SK-N-SH (cell line): Measurements from ENCODE around the gene TMEM192. TPM values are rescaled to one million over a fixed set of nuclear protein-coding genes. Genes with fewer than 3 reads are reported as not detected.

Source experiments
- CTCF ChIA-PET: fragments of 300-600, 350-600 bp; formaldehyde crosslinking; extraction: SDS; loops from one replicate; lab custom pipeline; 2021; lab: Yijun Ruan, JAX
- POLR2A ChIA-PET: fragments of 350-600 bp; sonication (Branson Sonifier 250); formaldehyde crosslinking; extraction: SDS; loops from one replicate; lab custom pipeline; 2020; ENCODE audit warnings: antibody characterized with exemption, inconsistent platforms; lab: Yijun Ruan, JAX
- DNase-seq: peaks from one replicate; pipeline ENCODE4 v3.0.0; 2012
- H2AFZ ChIP-seq: fragments of 200-600 bp; sonication (generic); 2 replicates; pipeline ENCODE4 v1.8.1; 2016; ENCODE audit warnings: antibody characterized with exemption, mild to moderate bottlenecking, low read depth
- H3F3A ChIP-seq: fragments of 200-600 bp; sonication (generic); replicated peaks from 2 replicates; pipeline ENCODE3; 2016; ENCODE audit warnings: antibody characterized with exemption, mild to moderate bottlenecking; ENCODE audit not compliant: insufficient read depth
- H3K27ac ChIP-seq, 2 experiments: fragments of 200-500 bp in 1 of 2; fragments of 200-600 bp in 1 of 2; sonication (Bioruptor generic) in 1 of 2; sonication (generic), shearing (Covaris generic) in 1 of 2; 2 replicates each; pipeline versions ENCODE4 v1.5.1 to v1.6.1; 2014 to 2016; ENCODE audit warnings: low read depth in 2 of 2, inconsistent platforms in 1 of 2, low read length in 1 of 2, mild to moderate bottlenecking in 1 of 2, mixed read lengths in 1 of 2
- H3K27me3 ChIP-seq: fragments of 200-600 bp; sonication (generic), shearing (Covaris generic); 2 replicates; pipeline ENCODE4 v1.6.1; 2016; ENCODE audit warnings: mixed run types; ENCODE audit not compliant: insufficient read depth
- H3K36me3 ChIP-seq, 2 experiments: fragments of 200-500 bp in 1 of 2; fragments of 200-600 bp in 1 of 2; sonication (Bioruptor generic) in 1 of 2; sonication (generic) in 1 of 2; replicated peaks in 1 of 2; 2 replicates each; pipeline versions ENCODE3 to v1.5.1; 2014 to 2016; ENCODE audit warnings: low read length in 1 of 2, mild to moderate bottlenecking in 1 of 2; ENCODE audit not compliant: insufficient read depth in 2 of 2, control insufficient read depth in 1 of 2
- H3K4me1 ChIP-seq, 2 experiments: fragments of 200-500 bp in 1 of 2; fragments of 200-600 bp in 1 of 2; sonication (Bioruptor generic) in 1 of 2; sonication (generic), shearing (Covaris generic) in 1 of 2; 2 replicates each; pipeline versions ENCODE4 v1.5.1 to v1.6.1; 2014 to 2016; ENCODE audit warnings: low read depth in 1 of 2, low read length in 1 of 2, mixed run types in 1 of 2; ENCODE audit not compliant: insufficient read depth in 2 of 2, control insufficient read depth in 1 of 2
- H3K4me2 ChIP-seq: fragments of 200-600 bp; sonication (generic), shearing (Covaris generic); 2 replicates; pipeline ENCODE4 v1.6.1; 2017; ENCODE audit warnings: mixed run types
- H3K4me3 ChIP-seq, 2 experiments: fragments of 200-500 bp in 1 of 2; fragments of 200-600 bp in 1 of 2; sonication (Bioruptor generic) in 1 of 2; sonication (generic), shearing (Covaris generic) in 1 of 2; 2 replicates each; pipeline versions ENCODE4 v1.5.1 to v1.8.1; 2014 to 2016; ENCODE audit warnings: low read depth in 2 of 2, inconsistent platforms in 1 of 2, low read length in 1 of 2, mild to moderate bottlenecking in 1 of 2, mixed read lengths in 1 of 2, moderate library complexity in 1 of 2
- H3K79me2 ChIP-seq: fragments of 200-600 bp; sonication (generic); 2 replicates; pipeline ENCODE4 v1.8.1; 2017; ENCODE audit warnings: mild to moderate bottlenecking; ENCODE audit not compliant: insufficient read depth
- H3K9ac ChIP-seq: fragments of 200-600 bp; sonication (generic); 2 replicates; pipeline ENCODE4 v1.6.1; 2017; ENCODE audit warnings: mixed run types
- H3K9me2 ChIP-seq: fragments of 200-600 bp; sonication (generic); 2 replicates; pipeline ENCODE4 v1.6.1; 2017; ENCODE audit warnings: mixed run types
- H3K9me3 ChIP-seq: fragments of 200-600 bp; sonication (generic); 2 replicates; pipeline ENCODE4 v1.6.1; 2017; ENCODE audit warnings: mixed run types, mild to moderate bottlenecking, moderate library complexity
- H4K20me1 ChIP-seq: fragments of 200-600 bp; sonication (generic); 2 replicates; pipeline ENCODE4 v1.6.1; 2017; ENCODE audit warnings: mild to moderate bottlenecking, mixed run types; ENCODE audit not compliant: insufficient read depth
- CHD2 ChIP-seq: fragments of 150-350 bp; IDR thresholded peaks from 2 replicates; pipeline ENCODE4 v1.6.1; 2018; ENCODE audit warnings: low read length; ENCODE audit not compliant: partially characterized antibody
- EZH2phosphoT487 ChIP-seq: fragments of 200-600 bp; sonication (generic); IDR thresholded peaks from 2 replicates; pipeline ENCODE4 v1.6.1; 2017; ENCODE audit warnings: low read depth, mixed run types, mild to moderate bottlenecking, antibody characterized with exemption, moderate library complexity, borderline replicate concordance
- FOSL2 ChIP-seq: IDR thresholded peaks from 2 replicates; pipeline ENCODE4 v1.4.0; 2012; ENCODE audit warnings: low read depth, mild to moderate bottlenecking, moderate library complexity, borderline replicate concordance
- FOXM1 ChIP-seq: IDR thresholded peaks from 2 replicates; pipeline ENCODE4 v1.4.0; 2012; ENCODE audit warnings: low read depth, mild to moderate bottlenecking
- GABPA ChIP-seq: IDR thresholded peaks from 2 replicates; pipeline ENCODE4 v1.4.0; 2012; ENCODE audit warnings: low read depth, mild to moderate bottlenecking
- IRF3 ChIP-seq: fragments of 150-350 bp; IDR thresholded peaks from 2 replicates; pipeline ENCODE4 v1.6.1; 2016; ENCODE audit warnings: mild to moderate bottlenecking, low read depth, low read length
- JUND ChIP-seq: IDR thresholded peaks from 2 replicates; pipeline ENCODE4 v1.4.0; 2012
- MEF2A ChIP-seq: IDR thresholded peaks from 2 replicates; pipeline ENCODE4 v1.4.0; 2012; ENCODE audit warnings: low read depth, borderline replicate concordance
- MXI1 ChIP-seq: IDR thresholded peaks from 2 replicates; pipeline ENCODE4 v1.6.1; 2012; ENCODE audit warnings: mild to moderate bottlenecking, low read depth, low read length, improper control_type of control experiment
- NFIC ChIP-seq: IDR thresholded peaks from 2 replicates; pipeline ENCODE4 v1.4.0; 2012; ENCODE audit warnings: borderline replicate concordance
- NRF1 ChIP-seq: IDR thresholded peaks from 2 replicates; pipeline ENCODE4 v1.6.1; 2012; ENCODE audit warnings: low read depth, mild to moderate bottlenecking, low read length
- REST ChIP-seq: IDR thresholded peaks from 2 replicates; pipeline ENCODE4 v1.6.1; 2012; ENCODE audit warnings: mild to moderate bottlenecking, low read depth, low read length, moderate library complexity
- RFX5 ChIP-seq: IDR thresholded peaks from 2 replicates; pipeline ENCODE4 v1.6.1; 2012; ENCODE audit warnings: mild to moderate bottlenecking, improper control_type of control experiment, low read length
- RXRA ChIP-seq: IDR thresholded peaks from 2 replicates; pipeline ENCODE4 v1.4.0; 2012; ENCODE audit warnings: low read depth, mild to moderate bottlenecking, borderline replicate concordance
- SIN3A ChIP-seq: IDR thresholded peaks from 2 replicates; pipeline ENCODE4 v1.6.1; 2012; ENCODE audit warnings: low read depth, mild to moderate bottlenecking, low read length, moderate library complexity, borderline replicate concordance
- TAF1 ChIP-seq: IDR thresholded peaks from 2 replicates; pipeline ENCODE4 v1.6.1; 2012; ENCODE audit warnings: low read depth, mild to moderate bottlenecking, low read length, moderate library complexity, borderline replicate concordance
- TCF12 ChIP-seq: IDR thresholded peaks from 2 replicates; pipeline ENCODE4 v1.4.0; 2012
- YY1 ChIP-seq: IDR thresholded peaks from 2 replicates; pipeline ENCODE4 v1.4.0; 2012; ENCODE audit warnings: low read depth, mild to moderate bottlenecking
- WGBS: methylation state at CpG from one replicate; pipeline ENCODE4 v1.1.6; 2017; ENCODE audit warnings: low lambda C conversion rate; 5-methylcytosine and 5-hydroxymethylcytosine counted together
- polyA plus RNA-seq, 3 experiments: library from polyadenylated mRNA; depleted of rRNA; stranded (reverse); fragments of >200 nt; gene quantifications; 2 replicates each; pipeline ENCODE4 v1.2.3, GENCODE V29; 2012
- TF ChIP-seq, protein P1 (sequence below): fragments of 150-350 bp; IDR thresholded peaks from 2 replicates; pipeline ENCODE4 v1.6.1; 2017; ENCODE audit warnings: antibody characterized with exemption, low read length, low read depth, borderline replicate concordance
- TF ChIP-seq, protein P2 (sequence below): fragments of 200-600 bp; sonication (generic); IDR thresholded peaks from 2 replicates; pipeline ENCODE4 v1.6.1; 2017; ENCODE audit warnings: antibody characterized with exemption, mild to moderate bottlenecking, moderate library complexity

TMEM192 gene
- polyA plus RNA-seq, 1 of the 3 experiments (the other 2 are of a cell fraction), result 9.1 TPM

- H4K20me1 ChIP-seq, result no peaks in the 10 kb centered on the region
- no peak overlapping the region for H3K4me3 ChIP-seq
- H2AFZ ChIP-seq, result no peak overlapping the region
- no peaks in the 10 kb centered on the region for H3K9me2 ChIP-seq
- H3K27ac ChIP-seq, result no peak overlapping the region
- no peak overlapping the region for H3K9ac ChIP-seq
- CTCF ChIA-PET, result no interaction called here
- no peaks in the 10 kb centered on the region for H3K4me1 ChIP-seq
- H3F3A ChIP-seq, result no peaks in the 10 kb centered on the region
- no peaks in the 10 kb centered on the region for H3K9me3 ChIP-seq
- POLR2A ChIA-PET, result no interaction called here
- H3K4me2 ChIP-seq, result no peak overlapping the region
- TF ChIP-seq, protein P1, sequence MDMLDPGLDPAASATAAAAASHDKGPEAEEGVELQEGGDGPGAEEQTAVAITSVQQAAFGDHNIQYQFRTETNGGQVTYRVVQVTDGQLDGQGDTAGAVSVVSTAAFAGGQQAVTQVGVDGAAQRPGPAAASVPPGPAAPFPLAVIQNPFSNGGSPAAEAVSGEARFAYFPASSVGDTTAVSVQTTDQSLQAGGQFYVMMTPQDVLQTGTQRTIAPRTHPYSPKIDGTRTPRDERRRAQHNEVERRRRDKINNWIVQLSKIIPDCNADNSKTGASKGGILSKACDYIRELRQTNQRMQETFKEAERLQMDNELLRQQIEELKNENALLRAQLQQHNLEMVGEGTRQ, result no peak
- no peak for TF ChIP-seq RFX5
- no peak for TF ChIP-seq NFIC
- no peak for TF ChIP-seq RXRA
- no peak for TF ChIP-seq FOSL2
- no peak for TF ChIP-seq EZH2phosphoT487
- TF ChIP-seq FOXM1, result no peak
- TF ChIP-seq NRF1, result no peak
- no peak for TF ChIP-seq IRF3
- TF ChIP-seq JUND, result no peak
- TF ChIP-seq, protein P2, sequence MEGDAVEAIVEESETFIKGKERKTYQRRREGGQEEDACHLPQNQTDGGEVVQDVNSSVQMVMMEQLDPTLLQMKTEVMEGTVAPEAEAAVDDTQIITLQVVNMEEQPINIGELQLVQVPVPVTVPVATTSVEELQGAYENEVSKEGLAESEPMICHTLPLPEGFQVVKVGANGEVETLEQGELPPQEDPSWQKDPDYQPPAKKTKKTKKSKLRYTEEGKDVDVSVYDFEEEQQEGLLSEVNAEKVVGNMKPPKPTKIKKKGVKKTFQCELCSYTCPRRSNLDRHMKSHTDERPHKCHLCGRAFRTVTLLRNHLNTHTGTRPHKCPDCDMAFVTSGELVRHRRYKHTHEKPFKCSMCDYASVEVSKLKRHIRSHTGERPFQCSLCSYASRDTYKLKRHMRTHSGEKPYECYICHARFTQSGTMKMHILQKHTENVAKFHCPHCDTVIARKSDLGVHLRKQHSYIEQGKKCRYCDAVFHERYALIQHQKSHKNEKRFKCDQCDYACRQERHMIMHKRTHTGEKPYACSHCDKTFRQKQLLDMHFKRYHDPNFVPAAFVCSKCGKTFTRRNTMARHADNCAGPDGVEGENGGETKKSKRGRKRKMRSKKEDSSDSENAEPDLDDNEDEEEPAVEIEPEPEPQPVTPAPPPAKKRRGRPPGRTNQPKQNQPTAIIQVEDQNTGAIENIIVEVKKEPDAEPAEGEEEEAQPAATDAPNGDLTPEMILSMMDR, result no peak
- TF ChIP-seq MEF2A, result no peak
- TF ChIP-seq MXI1, result no peak
- no peak for TF ChIP-seq YY1
- TF ChIP-seq CHD2, result no peak
- TF ChIP-seq SIN3A, result no peak
- no peak for TF ChIP-seq TAF1
- TF ChIP-seq GABPA, result no peak
- no peak for TF ChIP-seq TCF12
- TF ChIP-seq REST, result no peak
- no peaks in the 10 kb centered on the region for H3K27me3 ChIP-seq
- WGBS, result 97% methylated on average over 3 of the region's 3 CpGs
- no peak for DNase-seq
- no peaks in the 10 kb centered on the region for H3K79me2 ChIP-seq
- peaks cover 3 to 6% of the 10 kb centered on the region in 2 experiments for H3K36me3 ChIP-seq
Measured at GRCh38 chr4:165088366-165088765, 24.3 kb downstream of the TMEM192 start.
